ENCODE results near the gene ICE2. TPM values are rescaled to one million over a fixed set of nuclear protein-coding genes. Genes with fewer than 3 reads are reported as not detected.

The ICE2 gene

GRCh38 chr15:60370105-60370868, 108.7 kb downstream of the ICE2 start:
- Histone ChIP-seq H4K5ac (ENCODE audit: low read length) (no peak overlapping the region), H3K4me2 (ENCODE audit: low read length) (no peak overlapping the region), H3K56ac (ENCODE audit: low read length) (no peak overlapping the region), H2BK15ac (replicated peaks; ENCODE audit: low read depth) (no peak overlapping the region), H3K79me2 (ENCODE audit: control insufficient read depth, insufficient read depth, low read length) (peaks cover 2% of the 10 kb centered on the region), H3K4ac (ENCODE audit: low read depth, low read length) (no peak overlapping the region), H3K79me1 (ENCODE audit: low read length) (peaks cover 15% of the 10 kb centered on the region), H2BK120ac (ENCODE audit: low read depth, low read length) (no peak overlapping the region), H3K4me3 (ENCODE audit: low read length) (no peak overlapping the region), H2BK5ac (ENCODE audit: low read length) (no peak overlapping the region), H2AK5ac (ENCODE audit: low read length) (no peak overlapping the region), H3K27ac (ENCODE audit: low read depth, low read length) (no peak overlapping the region), H3K18ac (ENCODE audit: low read length) (no peak overlapping the region), H3K4me1 (ENCODE audit: control insufficient read depth, low read depth, low read length) (no peaks in the 10 kb centered on the region), H3K9ac (ENCODE audit: low read length) (no peak overlapping the region), H3K36me3 (ENCODE audit: control insufficient read depth, insufficient read depth, low read length) (peaks cover 6% of the 10 kb centered on the region), H4K8ac (ENCODE audit: low read depth, low read length) (no peak overlapping the region), H3K27me3 (ENCODE audit: insufficient read depth, low read length, poor library complexity) (no peaks in the 10 kb centered on the region), H3K23ac (ENCODE audit: low read length) (no peak overlapping the region)
- no CpG with 5 or more reads among the region's 9 CpGs for WGBS (ENCODE audit: extremely low coverage, insufficient coverage, low lambda C conversion rate)
- DNase-seq, result no peak

GRCh38 chr15:60369696-60370095, 109.2 kb downstream of the ICE2 start:
- Histone ChIP-seq H3K4me3 (ENCODE audit: low read length) (no peak overlapping the region), H3K56ac (ENCODE audit: low read length) (no peak overlapping the region), H3K4me2 (ENCODE audit: low read length) (no peak overlapping the region), H3K9ac (ENCODE audit: low read length) (no peak overlapping the region), H4K8ac (ENCODE audit: low read depth, low read length) (no peak overlapping the region), H3K18ac (ENCODE audit: low read length) (no peak overlapping the region), H3K4ac (ENCODE audit: low read depth, low read length) (no peak overlapping the region), H2AK5ac (ENCODE audit: low read length) (no peak overlapping the region), H2BK5ac (ENCODE audit: low read length) (no peak overlapping the region), H4K5ac (ENCODE audit: low read length) (no peak overlapping the region), H3K27me3 (ENCODE audit: insufficient read depth, low read length, poor library complexity) (no peaks in the 10 kb centered on the region), H2BK120ac (ENCODE audit: low read depth, low read length) (no peak overlapping the region), H3K4me1 (ENCODE audit: control insufficient read depth, low read depth, low read length) (no peaks in the 10 kb centered on the region), H3K36me3 (ENCODE audit: control insufficient read depth, insufficient read depth, low read length) (peaks cover 6% of the 10 kb centered on the region), H3K27ac (ENCODE audit: low read depth, low read length) (no peak overlapping the region), H3K79me2 (ENCODE audit: control insufficient read depth, insufficient read depth, low read length) (peaks cover 2% of the 10 kb centered on the region), H3K79me1 (ENCODE audit: low read length) (peaks cover 15% of the 10 kb centered on the region), H2BK15ac (replicated peaks; ENCODE audit: low read depth) (no peak overlapping the region), H3K23ac (ENCODE audit: low read length) (no peak overlapping the region)
- no peak for DNase-seq
- no CpG with 5 or more reads among the region's 5 CpGs for WGBS (ENCODE audit: extremely low coverage, insufficient coverage, low lambda C conversion rate)

Small RNA genes within 50 kb of the gene (small RNA-seq; reads per million reads assigned to genes)
- gene AC087385.3 (ENCODE audit: insufficient read depth), result not detected
